Measurements from ENCODE around the gene NPAS3.

Gene NPAS3

DNA sequence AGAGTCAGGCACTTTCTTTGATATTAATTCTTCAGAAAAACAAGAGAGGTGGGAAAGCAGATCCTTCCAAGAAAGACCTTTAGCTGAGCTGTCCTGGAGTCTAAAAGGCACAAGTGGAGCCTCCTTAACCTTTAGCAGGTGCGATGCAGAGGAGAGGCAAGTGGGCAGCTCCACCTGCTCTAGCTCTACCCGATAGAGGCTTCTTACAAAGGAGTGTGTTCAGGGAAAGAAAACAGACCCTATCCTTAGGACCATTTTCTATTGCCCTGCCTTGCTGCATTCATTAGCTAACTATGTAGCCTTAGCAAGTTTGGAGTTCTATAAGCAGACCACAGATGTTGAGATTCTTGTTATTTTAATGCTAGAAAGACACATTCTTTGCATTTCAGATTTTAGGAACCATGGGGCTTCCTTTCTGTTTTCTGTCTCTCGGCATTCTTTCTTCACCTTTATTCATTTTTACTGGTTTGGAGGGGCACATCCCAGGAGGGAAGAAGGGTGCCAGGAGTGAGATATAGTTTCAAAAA lies 797.7 kb downstream of the NPAS3 start:
- DNase-seq, result no peak

DNA sequence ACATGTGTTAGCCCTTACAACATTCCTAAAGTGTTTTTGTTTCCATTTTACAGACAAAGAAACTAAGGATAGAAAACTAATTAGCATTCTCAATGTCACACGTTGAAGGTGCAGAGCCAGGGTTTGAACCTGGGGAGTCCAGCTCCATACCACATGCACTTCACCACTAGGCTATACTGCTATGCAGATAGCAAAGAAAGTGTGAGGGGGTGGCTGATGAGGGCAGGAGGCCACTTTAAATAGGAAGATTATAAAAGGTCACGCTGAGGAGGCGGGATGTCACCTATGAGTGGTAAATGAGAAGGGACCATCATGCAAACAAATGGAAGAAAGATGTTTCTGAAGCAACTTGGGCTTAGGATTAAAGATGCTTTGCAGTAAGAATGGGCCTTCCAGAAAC lies 798.3 kb downstream of the NPAS3 start:
- DNase-seq, result no peak

DNA sequence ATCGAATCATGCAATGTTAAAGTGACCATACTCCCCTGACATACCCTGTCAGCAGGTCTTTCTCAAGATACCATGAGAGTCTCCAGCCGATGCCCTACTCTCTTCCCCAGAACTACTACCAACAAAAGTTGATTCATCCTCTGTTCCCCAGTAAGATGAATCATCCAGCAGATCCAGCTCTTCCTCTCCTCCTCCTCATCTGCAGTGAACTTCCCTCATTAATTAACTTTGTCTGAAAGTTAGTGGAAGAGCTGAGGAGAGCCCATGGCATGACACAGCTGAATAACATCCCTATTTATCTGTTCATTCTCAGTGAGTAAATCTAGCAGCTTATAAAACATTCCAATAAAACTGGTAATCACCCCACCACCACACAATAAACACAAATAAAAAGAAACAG lies 798.8 kb downstream of the NPAS3 start:
- no peak for DNase-seq

DNA sequence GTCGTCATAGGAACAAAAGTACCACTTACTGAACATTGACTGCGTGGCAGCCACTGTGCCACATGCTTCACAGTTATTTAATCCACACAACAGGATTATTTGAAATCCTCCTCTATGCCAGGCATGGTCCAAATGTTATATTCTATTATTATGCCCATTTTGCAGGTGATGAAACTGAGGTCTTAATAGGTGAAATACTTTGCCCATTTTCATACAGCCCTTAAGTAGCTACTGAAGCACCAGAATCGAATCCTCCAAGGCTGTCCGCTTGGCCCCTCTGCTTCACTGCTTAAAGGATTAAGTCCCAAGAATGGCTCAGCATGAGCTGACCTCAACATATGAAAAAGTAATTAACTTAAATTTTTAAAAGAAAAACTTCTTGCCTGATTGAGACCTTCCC lies 799.4 kb downstream of the NPAS3 start:
- DNase-seq, result no peak

DNA sequence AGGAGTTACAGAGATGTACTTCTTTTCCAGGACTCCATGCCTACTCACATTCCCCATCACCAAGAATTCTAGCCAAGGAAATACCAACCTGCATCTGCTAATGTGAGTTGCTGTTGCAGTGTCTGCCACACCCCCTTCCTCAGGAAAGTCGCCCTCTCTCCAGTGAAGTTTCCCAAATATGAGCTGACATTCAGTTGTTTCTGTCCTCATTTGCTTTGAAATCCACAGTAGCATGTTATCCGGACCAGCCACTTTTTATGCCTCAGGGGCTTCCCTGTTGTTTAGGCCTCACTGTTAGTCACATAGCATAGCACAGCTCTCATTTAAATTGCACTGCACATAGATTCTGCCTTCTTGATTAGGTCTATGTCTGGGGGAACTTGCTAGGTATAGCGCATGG lies 799.8 kb downstream of the NPAS3 start:
- DNase-seq, result no peak

DNA sequence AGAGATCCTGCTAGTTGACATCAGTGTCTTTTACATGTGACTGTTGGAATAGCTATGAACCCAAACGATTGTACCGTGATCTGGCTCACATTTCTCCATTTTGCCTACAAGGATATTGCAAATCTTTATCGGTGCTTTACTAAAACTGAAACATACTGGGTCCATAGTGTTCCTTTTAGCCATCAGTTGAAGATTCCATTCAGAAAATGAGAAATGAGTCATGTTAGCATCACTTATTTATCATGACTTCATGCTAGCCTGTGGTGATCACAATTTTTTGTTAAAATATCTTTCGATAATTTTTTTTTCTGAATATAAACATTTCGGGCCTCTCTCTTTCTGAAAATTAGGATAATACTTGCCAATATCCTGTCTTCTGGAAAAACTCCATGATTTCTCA lies 801.9 kb downstream of the NPAS3 start:
- DNase-seq, result no peak

DNA sequence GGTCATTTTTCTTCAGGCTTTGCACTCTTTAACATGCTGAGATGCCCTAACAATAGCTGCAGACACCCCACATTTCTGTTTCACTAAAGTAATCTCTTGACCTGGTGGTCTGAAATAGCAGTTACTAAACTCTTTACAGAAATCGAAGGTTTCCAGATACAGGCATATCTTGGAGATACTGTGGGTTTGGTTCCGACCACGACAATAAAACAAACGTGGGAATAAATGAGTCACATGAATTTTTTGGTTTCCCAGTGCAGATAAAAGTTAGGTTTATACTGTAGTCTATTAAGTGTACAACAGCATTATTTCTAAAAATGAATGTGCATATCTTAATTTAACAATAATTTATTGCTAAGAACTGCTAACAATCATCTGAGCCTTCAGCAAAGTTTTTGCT lies 803.5 kb downstream of the NPAS3 start:
- no peak for DNase-seq

DNA sequence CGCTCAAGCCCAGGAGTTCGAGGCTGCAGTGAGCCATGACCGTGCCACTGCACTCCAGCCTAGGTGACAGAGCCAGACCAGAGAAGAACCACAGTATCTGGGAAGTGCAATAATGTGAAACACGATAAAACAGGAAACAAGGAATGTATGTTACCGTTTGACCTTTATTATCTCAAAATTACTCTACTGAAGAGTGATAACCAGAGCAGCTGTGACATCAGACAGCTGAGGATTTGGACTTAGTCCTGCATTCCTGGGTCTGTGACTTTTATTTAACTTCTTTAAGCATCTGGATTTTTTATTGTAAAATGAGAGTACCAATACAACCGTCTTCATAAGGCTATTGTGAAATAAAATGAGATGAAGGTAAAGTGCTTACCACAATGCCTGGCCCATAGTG lies 806.5 kb downstream of the NPAS3 start:
- no peak for DNase-seq

DNA sequence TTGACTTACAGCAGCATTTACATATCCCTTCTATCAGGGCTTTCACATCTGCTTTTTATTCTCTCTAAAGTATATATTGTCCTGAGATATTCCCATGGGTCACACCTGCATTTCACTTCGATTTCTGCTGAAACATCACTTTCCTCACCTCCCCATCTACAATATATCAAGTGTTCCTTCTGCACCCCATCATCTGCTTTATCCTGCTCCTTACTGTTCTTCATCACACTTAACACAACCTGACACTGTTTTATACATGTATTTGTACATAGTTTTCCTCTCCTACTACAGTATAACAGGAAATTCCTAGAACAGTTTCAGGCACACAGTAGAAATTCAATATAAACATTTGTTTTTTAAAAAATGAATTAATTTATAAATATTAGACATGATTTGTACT lies 809.1 kb downstream of the NPAS3 start:
- no peak for DNase-seq

DNA sequence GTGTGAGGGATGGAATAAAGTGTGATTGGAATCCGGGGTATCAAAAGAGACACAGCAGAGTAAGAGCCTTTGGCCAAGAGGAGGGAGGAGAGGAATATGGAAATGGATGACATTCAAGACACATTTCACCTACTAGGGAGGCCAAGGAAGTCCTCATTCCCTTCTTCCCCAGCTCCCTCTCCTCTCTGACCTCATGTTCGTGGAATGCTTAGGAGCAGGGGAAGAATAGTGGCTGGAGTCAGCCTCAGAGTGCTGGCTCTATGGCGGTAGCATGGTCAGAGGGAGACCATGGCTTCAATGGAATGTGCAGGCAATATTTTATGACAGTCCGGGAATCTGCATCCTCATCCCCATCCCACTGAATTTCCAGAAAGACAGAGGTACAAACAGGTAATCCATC lies 815.6 kb downstream of the NPAS3 start:
- no peak for DNase-seq

DNA sequence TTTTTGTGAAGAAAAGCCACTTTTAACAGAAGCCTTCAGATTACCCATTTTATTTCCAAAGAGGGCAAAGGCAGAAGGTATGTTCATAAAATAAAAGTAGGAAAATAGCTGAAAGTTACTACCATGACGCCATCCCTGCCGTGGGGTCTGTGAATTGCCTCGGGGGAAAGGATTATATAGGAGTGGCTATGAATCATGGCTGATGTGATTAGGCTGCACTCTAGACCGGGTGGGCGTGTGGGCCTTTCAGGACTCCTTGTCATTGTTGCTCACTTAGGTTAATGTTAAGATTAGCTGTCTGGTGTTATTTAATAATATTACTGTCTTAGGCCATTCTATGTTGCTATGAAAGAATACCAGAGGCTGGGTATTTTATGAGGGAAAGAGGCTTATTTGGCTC lies 816.7 kb downstream of the NPAS3 start:
- DNase-seq, result no peak

DNA sequence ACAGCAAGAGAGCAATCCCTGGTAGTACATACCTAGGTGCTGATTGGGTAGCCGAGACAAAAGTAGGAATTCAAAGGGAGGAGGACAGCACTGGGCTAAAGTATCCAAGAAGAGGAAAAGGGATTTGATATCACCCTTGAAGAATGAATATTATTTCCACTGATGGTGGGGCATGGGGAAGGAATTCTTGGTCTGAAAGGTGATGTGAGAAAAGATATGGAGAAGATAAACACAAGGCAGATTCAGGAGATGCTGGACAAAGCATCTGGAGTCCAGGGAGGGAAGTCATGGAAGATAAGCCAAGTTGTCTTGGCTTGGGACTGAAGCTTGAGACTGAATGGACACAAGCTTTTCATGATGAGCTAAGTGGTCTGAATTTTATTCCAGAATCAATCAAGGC lies 818.2 kb downstream of the NPAS3 start:
- no peak for DNase-seq

DNA sequence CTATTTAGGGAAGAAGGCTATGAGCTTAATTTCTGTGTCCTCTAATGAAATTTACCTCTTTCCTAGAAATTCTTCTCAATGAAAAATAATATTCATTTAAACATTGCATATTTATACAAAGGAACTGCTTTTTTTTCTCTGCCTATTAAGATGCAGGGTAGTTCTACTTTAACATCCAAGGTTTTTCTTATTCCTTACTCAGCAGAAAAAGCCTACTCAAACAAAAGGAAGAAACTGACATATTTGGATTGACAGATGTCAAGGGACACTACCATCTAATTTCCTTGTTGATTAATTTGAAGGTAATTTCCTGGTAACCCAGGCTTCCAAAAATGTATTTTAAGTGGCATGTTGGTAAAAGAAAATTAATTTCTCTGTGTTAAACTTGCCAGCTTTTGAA lies 819.9 kb downstream of the NPAS3 start:
- DNase-seq, result no peak

DNA sequence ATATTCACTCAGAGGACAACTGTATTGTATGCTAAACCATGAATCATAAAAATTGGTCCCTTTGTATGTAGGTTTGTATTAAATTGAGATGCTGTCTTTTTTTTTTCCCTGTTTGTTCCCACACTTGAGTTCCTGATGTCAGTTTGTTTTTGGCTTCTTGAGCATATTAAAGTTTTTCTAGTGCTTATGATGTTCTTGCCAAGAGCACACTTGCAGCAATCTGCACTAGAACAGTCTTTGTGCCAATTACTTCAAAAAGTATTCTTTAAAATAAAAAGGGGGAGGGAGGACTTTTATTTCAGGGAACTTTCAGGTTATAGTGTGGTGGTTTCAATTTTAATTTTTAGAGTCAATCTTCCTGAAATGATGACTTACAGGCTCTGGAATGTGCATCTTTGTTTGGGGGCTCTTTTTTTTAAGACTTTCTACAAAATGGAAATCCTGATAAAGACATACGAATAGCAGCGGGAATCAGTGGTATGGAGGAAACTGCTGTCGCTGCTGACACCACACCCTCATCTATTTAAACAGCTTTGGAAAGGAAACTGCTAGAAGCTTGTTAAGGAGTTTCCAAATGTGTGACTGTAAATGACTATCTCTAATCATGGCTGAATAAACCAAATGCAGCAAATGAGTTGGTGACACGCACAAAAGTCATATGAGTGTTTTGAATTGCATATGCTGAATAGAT lies 823.6 kb downstream of the NPAS3 start:
- no peak for DNase-seq

DNA sequence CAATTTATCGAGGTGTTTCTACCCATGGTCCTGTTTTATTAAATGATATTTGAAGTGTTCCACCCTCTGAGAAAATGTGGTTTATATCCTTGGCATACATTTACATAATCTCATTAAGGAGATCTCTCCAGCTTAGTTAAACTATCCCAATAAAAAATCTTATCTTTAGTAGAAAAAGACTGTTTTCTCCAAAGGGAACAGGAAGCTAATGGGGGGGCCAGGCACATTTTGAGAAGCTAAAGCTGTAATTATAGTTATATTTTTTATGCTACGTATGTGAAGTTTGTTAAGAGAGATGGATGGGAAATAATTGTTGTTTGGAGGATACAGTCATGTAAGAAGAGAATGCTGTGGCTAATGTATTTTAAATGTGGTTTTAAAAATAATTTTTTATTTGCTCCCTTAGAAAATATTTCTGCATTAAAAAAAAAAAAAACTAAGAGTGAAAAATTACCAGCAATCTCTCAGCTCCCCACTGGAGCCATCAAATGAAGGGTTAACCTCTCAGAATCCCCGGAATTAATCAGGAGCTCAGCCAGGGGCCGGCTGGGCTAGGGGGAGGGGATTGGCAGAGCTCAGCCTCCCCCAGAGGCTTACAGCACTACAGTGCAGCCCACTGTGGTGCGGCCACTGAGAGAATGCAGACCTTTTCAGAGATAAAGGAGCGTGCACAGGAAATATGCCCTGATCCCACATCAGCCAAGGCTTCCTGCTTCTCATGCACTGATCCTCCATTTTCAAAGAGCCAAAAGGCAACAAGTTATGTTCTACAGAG lies 826.4 kb downstream of the NPAS3 start:
- DNase-seq, result no peak

DNA sequence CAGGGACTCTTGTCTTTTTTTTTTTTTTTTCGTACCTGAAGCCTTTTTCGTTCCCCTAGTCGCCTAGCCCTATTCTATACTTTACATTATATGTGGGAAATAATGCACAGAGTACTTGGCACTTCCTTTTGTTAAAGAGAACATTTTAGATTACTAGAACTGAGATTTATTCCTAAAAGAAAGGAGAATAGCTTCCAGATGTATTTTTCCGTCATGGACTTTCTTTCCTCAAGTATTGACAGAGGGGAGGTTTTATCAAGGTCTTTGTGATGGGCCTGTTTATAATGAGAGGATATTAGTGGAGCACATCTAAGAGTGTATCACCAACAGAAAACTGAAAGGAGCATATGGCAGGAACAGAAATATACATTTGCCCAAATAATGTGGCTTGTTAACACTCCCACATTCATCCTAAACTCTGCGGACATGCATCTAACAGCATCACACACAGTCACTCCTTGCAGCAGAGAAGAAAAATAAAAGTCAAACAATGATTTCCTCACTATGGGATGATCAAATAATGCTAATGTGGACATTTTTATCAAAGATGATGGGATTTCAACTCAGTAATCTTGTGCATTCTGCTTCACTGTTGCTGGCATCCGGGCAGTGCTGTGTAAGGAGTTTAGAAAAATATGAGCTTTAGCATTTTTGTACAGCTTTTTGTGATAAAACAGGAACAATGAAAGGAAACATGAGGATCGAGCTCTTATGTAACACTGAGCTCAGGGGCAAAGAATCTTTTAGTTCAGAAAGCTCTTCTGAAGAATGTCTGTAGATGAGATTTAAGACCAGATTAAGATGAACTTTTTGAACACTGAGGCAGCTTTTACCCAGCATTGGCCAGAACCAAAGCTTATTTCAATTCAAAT lies 829.1 kb downstream of the NPAS3 start:
- DNase-seq, result no peak

DNA sequence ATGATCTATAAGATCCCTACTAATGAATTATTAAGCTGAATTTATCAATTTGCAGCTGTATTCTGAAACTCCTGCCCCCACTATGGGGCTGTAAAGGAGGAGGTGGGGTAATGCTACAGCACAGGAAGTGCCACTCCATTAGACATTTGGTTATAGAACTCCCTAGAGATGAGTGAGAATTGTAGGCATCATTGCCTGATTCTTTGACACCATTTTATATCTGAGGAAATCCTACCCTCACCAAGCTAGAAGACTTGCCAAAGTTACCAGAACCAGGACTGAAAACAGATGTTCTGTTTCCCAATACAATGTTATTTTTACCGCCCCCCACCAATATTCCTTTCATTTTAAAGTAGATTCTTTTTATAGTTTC lies 829.8 kb downstream of the NPAS3 start:
- no peak for DNase-seq

DNA sequence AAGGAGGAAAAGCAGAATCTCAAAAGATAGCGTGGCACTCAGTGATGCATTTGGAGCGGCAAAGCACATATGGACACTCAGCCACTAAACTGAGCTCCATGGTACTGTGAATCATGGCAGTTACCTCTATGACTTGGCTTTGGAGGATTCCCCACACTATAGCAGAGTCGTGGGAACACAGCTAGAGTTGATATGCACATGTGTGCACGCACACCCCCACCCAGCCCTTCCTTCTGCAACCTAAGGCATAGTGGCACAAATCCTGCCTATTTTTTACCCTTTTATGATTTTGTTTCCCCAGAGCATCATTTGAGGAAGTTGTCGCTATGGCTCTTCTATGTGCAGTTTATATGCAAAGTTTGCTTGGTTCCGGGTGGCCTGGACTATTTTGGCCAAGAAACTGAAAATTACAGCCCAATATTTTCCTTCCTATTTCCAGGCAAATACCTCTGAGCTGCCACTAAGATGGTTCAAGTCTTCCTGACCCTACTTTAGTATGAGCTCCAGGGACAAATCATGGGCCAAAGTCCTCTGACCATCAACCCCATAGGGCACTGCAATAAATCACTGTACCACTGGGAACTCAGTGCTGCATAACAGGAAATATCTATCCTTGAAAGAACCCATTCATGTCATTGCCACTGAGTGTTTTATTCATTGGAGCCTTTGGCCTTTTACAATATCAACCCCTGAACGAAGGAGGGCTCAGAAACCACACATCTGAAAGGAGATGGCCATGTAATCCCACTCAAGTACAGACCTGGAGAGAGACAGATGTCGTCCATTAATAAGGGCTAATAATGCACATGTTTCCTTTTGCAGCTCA lies 834.7 kb downstream of the NPAS3 start:
- DNase-seq, result no peak

DNA sequence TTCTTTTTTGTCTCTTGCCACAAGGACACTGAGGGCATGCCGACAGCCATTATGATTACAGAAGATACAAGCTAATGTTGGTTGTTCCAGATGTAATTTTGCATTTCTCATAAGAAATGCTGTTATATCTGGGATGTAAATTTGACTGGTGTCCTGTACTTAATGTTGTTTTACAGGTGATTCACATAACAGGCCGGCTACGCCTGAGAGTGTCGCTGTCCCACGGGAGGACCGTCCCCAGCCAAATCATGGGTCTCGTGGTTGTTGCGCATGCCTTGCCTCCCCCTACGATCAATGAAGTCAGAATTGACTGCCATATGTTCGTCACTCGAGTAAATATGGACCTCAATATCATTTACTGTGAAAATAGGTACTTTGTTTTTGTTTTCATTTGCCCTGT lies 835.5 kb downstream of the NPAS3 start:
- DNase-seq, result no peak

DNA sequence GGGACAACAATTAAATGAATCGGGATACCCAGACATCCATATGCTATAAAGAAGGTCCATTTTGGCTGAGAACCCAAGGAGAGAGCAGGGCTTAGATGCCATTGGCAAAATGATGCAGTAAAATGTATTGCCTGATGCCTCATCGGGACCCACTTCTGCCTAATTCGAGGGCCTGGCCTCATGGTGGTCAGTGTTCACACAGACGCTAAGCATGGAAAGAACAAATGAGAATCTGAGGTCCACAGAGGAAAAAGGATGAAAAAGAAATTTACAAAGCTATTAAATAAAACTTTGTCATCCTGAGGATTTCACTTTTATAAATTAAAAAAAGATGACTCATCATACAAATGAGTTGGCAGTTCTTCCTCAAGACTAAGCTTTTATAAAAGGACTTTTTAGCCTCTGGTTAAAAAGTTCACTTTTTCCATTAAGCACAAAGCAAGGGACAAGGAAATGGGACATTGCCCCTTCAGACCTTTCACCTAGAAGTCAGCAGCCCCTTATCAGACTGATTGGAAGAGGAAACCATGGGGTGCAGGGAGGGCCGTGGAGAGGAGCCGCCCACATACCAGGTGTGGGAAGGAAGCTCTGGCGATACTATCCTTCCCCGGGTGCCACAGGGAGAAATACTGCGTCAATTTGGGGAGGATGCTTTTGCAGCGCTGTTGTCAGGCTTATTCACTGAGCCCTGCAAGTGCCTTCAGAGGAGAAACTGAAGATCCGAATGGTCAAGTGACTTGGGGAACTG lies 836.2 kb downstream of the NPAS3 start:
- DNase-seq, result no peak

DNA sequence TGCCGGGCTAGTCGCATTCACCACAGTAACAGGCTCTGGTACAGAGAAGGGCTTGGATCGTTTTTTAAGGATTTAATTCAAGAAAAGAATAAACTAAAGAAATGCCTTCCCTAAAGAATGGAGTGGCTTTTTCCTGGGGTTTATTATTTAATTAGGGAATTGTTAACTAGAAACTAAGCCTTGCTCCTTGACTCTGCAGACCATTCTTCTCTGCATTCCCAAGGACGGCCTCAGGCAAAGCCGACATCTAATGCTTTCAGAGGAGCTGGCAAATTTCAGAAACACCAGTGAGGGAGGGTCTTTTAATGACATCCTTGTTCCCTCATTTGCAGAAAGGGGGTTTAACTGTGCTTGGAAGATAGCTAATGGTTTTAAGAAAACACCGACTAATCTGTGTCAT lies 838.2 kb downstream of the NPAS3 start:
- no peak for DNase-seq

DNA sequence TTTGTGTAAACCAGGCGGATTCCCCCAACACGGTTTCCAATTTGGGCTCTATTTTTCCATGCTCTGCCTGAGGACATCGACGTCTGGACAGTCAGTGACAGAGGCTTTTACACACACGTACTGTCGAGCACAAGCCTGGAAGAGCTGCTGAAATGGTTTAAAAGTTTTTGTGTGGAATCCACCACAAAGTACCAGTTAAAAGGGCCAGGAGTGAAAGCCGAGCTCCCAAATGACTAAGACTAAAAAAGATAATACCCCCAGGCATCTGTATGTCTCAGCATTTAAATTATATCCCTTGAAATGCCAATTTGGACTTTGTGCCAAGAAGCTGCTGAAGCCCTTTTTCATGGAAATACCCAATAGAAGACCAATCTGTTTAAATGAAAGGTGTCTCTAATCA lies 839.0 kb downstream of the NPAS3 start:
- DNase-seq, result no peak

Data from activated CD8-positive, alpha-beta memory T cell treated with anti-CD3 and anti-CD28 coated beads for 24 hours (primary cell).